NCI-H146 treated with DMSO at 0.1 percent for 48 hours (cell line): ENCODE data around the gene C1QTNF1.

Experiments used
- DNase-seq: peaks from one replicate; lab custom pipeline; 2025; ENCODE audit not compliant: unreplicated experiment; lab: John Stamatoyannopoulos, UW

Gene C1QTNF1

GRCh38 chr17:79078476-79079190, 54.7 kb downstream of the C1QTNF1 start:
- no peak for DNase-seq

- DNase-seq = no peak
These were observed 55.6 kb downstream of the C1QTNF1 start for GRCh38 chr17:79079421-79080200.

DNA sequence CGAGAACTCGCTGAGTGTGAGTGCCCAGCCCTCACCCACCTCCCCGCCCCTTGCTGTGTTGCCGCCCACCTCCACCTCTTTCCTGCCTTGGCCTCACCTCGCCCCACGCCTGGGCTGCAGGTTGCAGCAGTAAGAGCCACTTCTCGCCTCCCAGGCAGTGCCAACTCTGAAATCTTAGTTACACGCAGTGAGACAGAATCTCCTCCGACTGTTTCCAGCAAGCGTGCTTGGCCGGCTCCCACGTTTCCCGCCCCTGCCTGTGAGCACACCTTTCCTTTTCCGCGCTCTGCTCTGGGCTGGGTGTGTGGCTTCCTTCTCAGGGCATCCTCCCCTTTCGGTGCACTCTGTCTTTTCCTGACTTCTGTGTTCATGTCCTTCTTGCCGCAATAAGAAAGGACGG, 56.4 kb downstream of the C1QTNF1 start:
- no peak for DNase-seq

- DNase-seq = no peak
These were observed 56.9 kb downstream of the C1QTNF1 start for GRCh38 chr17:79080761-79081290.

DNA sequence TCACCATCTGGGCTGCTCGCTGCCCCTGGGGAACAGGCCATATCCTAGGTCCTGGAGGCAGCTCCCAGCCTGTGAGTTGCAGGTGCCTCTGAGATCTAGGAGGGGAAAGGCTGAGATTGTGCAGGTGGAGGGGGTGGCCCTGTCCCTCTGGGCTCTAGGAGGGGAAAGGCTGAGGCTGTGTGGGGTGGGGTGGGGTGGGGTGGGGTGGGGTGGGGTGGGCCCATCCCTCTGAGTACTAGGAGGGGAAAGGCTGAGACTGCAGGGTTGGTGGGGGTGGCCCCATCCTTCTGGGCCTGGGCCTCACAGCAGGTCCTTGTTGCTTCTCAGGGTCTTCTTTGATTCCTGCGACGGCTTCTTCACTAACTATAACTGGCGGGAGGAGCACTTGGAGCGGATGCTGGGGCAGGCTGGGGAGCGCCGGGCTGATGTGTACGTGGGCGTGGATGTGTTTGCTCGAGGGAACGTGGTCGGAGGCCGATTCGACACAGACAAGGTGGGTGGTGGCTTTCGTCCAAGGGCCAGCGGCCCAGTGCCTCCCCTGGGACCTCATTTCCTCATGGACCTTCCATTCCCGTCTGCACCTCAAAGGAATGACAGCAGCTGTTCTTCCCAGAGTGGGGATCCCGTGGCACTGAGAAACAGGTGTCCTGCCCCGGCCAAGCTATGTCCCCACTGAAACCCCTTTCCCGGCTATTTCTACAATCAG, 57.8 kb downstream of the C1QTNF1 start:
- no peak for DNase-seq

DNA sequence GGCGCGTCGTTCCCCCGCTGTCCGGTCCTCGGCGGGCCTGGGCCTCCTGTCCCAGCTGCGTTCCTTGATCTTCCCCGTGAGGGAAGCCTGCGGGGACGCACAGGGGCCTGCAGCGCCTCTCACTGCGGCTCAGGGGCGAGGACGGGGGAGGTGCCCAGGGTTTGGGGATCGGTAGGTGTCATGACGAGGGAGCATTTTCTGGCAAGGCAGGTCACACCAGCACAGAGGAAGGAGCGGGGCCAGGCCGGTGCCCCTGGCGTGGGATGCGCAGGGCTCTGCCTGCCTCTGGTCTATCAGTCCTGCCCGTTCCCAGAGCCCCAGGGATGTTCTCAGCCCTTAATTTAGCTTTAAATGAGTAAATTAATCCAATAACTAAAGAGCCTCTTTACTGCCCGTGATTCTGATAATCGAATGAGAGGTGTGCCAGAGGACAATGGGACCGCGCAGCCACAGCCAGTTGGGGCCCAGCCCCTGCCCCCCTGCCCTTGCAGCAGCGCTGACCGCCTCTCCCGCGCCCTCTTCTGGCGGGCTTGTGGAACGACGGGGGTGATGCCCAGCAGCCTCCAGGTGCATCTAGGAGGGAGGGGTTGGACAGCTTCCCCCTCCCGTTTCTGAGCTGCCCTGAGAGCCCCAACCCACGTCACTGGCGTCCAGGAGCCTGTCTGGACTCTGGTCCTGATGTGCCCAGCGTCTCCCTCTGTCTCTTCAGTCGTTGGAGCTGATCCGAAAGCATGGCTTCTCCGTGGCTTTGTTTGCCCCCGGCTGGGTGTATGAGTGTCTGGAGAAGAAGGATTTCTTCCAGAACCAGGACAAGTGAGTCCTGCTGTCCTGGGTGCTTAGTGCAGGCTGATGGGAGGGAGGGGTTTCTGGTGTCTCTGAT, 58.6 kb downstream of the C1QTNF1 start:
- DNase-seq = no peak

GRCh38 chr17:79083191-79083971, 59.4 kb downstream of the C1QTNF1 start:
- DNase-seq = no peak

- no peak for DNase-seq
These were observed 60.6 kb downstream of the C1QTNF1 start for GRCh38 chr17:79084291-79085153.

DNA sequence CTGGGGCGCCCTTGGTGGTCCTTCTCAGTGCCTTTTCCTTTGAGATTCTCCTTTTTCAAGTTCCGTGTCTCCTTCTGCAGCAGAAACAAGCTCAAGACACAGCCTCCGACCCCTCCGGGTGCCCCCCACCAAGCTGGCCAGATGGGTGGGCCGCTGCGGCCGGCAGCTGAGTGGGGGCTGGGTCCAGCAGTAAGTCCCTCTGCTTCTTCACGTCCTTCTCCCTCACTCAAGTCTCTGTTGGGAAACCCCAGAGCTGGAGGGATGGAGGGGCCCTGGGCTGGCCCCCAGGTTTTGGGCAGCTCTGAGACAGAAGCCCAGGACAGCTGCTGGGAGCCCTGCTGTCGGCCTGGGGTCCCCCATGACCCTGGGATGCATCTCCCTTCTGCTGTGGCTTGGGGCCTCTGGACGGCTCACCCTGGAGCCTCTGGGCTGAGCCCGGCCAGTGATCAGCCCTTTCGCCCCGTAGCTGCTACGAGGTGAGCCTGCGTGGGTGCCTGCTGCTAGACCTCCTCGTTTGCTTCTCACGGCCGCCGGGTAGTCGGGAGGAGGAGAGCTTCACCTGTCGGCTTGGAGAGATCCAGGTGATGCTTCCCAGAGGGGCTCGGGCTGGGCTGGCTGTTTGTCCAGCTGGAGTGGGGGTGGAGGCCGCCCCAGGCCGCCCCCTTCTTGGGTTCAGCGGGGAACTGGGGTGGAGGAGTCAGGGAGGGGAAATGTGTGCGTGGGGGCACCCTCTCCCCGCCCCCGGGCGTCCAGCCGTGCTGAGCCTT, 61.4 kb downstream of the C1QTNF1 start:
- no peak for DNase-seq

GRCh38 chr17:79085921-79086551, 62.1 kb downstream of the C1QTNF1 start:
- DNase-seq = no peak

- no peak for DNase-seq
These were observed 62.8 kb downstream of the C1QTNF1 start for GRCh38 chr17:79086609-79087427.

DNA sequence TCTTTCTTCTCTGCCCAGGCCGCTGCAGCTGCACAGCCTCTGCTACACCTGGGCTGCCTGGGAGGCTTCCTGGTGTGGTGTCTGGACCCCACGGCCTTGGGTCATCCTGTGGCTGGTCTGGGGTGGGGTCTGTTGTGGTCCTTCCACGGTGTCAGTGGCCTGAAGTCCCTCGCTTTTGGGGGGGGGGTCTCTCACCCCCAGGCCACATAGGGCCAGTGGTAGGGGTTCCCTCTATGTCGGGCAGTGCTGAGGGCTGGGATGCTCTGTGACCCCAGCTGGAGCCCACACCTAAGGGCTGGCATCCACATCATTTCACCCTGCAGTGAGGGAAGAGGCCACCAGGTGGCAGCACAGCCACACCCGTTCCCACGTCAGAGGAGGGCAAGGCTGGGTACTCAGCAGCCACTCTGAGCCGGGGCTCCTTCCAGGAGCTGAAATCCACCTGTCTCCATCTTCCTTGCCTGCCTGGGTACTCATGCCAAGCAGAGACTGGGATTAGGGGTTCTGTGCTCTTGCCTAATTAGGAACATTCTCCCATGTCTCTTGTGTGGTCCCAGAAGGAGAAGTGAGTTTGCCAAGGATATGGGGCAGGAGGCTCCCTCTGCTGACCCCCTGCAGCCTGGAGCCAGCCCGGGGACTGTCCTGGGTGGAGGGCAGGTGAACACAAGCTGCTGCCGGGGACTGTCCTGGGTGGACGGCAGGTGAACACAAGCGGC, 63.6 kb downstream of the C1QTNF1 start:
- peak; percentile 34 for DNase-seq

DNA sequence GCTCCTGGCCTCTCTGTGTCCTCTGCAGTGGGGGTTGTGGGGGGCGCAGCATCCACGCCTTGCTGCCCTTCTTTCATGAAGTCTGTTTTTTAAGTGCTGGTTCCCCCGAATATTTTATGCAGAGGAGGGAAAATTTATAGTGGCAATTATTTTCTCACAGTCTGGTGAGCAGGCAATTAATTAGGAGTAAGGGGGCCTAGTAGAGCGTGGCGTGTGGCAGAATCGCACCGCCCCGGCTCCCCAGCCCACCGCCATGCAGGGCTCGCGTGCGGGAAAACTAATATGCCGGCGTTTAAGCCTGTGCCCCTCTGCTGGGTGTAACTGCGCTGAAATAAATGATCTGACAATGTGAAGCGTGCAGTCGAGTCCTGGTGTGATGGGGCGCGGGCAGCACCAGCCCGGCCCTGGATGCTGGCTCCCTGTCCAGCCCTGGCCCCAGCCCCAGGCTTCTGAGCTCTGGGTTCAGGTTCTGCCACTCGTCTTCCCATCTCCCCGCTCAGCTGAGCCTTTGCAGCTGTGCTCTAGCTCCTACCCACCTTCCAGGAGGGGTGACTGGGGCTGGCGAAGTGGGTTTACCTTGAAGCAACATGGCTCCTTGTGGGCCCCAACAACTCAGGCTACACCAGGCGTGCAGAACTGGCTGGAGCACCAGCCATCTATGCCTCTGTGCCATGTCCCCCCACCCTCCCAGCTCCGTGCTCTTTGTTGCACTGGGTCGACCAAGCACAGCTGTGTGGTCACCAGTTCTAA, 64.5 kb downstream of the C1QTNF1 start:
- DNase-seq = no peak

- no peak for DNase-seq
These were observed 65.0 kb downstream of the C1QTNF1 start for GRCh38 chr17:79088997-79089328.

DNA sequence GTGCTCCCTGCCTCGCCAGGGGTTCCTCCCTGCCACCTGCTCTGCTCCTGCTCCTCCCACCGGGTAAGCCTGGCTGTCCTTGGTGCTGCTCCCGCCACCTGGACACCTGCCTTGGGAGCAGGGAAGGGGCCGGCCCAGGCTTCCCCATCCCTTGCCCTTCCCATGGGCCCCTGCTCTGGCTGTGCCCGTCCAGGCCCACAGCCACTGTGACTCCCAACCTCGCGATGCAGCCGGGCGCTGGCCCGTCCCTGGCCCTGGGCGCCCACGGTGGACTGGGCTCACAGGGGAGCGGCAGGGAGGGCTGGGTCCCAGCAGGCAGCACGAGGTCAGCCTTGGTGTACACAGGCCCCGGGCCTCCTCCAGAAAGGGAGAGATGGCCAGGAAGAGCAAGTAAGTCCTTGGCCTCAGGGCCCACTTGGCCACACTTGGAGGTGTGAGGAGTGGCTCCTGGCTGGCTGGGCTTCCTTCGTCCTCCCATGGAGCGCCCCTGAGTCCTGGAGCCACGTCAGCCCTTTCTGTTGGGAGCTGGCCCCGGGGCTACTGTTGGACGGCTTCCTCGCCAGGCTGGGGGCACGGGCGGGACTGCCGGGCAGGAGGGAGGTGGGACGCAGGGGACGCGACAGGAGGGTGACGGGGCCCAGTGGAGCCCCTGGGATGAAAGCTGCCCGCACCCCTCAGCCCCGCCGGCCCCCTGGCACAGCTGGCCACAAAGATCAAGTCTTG, 65.9 kb downstream of the C1QTNF1 start:
- peak; percentile 30 for DNase-seq
